Amygdala (tissue), 56 donors: ENCODE results near the gene EXOSC10.
"Not testable (repeated sequence)": the region's sequence is repeated elsewhere in the genome, so short reads cannot be mapped to it uniquely, and the experiment has no call there.

ENCODE experiments used
- DNase-seq, 56 donors: peaks; one replicate each; lab custom pipeline; 2025; lab: John Stamatoyannopoulos, UW

The EXOSC10 gene

DNA sequence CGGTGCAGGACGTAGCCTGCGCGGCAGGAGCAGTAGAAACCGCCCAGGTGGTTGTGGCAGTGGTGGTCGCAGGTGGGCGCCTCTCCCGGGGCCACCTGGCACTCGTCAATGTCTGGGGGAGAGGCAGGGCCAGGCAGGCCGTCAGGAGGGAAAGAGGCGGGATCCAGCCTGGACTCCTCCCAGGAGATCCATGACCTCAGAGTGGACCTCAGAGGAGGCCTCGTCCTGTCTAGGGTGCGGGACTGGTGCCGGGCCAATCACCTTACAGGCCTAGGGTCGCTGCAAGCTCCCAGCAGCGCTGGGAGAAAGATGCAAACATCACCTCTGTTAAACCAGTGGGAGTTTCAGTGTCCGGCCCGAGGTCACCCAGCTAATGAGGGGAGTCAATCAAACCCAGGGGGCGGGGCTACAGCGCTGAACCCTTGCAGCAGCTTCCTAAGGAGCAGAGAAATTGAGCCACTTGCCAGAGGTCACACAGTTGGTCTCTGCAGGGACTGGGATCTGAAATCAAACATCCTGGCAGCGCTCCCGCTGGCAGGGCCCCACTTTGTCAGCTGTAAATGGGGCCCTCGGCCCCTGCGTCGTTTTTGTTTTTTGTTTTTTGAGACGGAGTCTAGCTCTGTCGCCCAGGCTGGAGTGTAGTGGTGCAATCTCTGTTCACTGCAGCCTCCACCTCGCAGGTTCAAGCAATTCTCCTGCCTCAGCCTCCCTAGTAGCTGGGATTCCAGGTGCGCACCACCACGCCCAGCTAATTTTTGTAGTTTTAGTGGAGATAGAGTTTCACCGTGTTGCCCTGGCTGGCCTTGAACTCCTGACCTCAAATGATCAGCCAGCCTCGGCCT, 54.0 kb downstream of the EXOSC10 start:
- DNase-seq: no peak

DNA sequence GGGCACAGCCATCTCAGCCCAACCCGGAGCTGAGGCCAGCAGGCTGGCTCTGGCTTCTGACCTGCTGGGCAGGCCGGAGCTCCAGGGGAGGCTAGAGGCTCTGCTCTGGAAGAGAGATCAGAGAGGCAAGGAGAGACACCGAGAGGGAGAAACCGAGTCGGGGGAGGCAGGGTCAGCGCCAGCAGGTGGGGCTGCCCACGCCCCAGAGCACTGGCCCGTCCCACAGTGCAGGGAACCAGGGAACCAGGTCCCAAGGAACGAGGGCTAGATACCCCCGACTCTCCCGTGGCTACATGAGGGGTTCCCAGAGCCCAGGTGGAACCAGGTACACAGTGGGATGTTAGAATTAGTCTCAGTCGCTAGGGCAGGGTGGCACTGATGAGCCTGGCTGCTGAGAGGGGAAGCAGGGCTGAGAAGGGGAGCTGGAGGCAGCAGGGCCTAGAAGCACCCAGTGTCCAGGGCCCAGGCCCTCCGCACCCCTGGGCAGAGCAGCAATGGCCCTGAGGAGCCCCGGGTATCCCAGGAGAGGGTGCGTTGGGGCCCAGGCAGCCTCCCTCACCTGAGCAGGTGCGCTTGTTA, 54.7 kb downstream of the EXOSC10 start:
- no peak for DNase-seq

GRCh38 chr1:11044086-11044848, 55.4 kb downstream of the EXOSC10 start:
- no peak for DNase-seq

- no peak for DNase-seq
Observed at GRCh38 chr1:11042995-11043874, 56.4 kb downstream of the EXOSC10 start.

DNA sequence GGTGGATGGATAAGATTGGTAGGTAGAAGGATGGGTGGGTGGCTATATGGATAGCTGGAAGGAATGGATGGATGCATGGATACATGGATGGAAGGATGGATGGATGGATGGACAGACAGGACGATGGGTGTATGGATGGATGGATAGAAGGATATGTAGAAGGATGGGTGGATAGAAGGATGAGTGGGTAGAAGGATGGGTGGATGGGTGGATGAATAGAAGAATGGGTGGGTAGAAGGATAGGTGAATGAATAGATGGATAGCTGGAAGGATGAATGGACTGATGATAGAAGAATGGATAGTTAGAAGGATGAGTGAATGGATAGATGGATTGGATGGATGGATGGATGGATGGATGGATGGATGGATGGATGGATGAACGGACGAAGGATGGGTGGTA, 57.6 kb downstream of the EXOSC10 start:
- DNase-seq: no peak

DNA sequence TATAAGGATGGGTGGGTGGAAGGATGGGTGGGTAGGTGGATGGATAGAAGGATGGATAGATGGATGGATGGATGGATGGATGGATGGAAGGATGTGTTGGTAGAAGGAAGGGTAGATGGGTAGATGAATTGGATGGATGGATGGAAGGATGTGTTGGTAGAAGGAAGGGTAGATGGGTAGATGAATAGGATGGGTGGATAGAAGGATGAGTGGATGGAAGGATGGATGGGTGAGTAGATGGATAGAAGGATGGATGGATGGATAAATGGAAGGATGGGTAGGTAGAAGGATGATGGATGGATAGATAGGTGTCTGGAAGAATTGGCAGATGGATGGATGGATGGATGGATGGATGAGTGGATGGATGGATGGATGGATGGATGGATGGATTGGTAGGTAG, 58.6 kb downstream of the EXOSC10 start:
- DNase-seq: no peak

DNA sequence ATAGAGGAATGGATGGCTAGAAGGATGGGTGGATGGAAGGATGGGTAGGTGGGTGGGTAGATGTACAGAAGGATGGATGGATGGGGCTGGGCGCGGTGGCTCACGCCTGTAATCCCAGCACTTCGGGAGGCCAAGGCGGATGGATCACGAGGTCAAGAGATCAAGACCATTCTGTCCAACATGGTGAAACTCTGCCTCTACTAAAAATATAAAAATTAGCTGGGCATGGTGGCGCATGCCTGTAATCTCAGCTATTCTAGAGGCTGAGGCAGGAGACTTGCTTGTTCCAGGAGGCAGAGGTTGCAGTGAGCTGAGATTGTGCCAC, 59.6 kb downstream of the EXOSC10 start:
- DNase-seq: not testable (repeated sequence)

- DNase-seq: no peak
Observed at GRCh38 chr1:11039351-11040104, 60.1 kb downstream of the EXOSC10 start.

- peak in 55 of 56 donors; percentile 13 to 94 (median 71) for DNase-seq
Observed at GRCh38 chr1:11037740-11038182, 61.9 kb downstream of the EXOSC10 start.

DNA sequence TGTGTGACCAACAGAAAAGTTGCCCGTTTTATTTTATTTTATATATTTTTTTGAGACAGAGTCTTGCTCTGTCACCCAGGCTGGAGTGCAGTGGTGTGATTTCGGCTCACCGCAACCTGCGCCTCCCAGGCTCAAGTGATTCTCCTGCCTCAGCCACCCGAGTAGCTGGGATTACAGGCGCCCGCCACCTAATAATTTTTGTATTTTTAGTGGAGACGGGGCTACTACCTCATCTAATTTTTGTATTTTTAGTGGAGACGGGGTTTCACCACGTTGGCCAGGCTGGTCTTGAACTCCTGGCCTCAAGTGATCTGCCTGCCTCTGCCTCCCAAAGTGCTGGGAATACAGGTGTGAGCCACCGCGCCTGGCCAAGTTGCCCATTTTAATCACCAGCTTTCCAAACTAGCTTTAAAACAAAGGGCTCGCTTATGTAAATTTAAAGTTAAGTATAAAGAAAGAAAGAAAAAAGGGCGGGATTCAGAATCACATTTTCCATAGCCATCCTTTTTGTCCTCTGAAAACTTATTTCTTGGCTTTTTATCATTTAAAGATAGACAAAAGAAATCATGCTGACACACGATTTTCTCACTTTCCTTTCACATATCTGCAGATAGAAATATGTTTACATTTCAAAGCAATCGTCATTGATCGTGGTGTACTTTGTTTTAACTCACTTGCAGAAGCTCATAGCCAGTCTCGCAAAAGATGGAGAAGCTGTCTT, 62.5 kb downstream of the EXOSC10 start:
- DNase-seq: not testable (repeated sequence)

DNA sequence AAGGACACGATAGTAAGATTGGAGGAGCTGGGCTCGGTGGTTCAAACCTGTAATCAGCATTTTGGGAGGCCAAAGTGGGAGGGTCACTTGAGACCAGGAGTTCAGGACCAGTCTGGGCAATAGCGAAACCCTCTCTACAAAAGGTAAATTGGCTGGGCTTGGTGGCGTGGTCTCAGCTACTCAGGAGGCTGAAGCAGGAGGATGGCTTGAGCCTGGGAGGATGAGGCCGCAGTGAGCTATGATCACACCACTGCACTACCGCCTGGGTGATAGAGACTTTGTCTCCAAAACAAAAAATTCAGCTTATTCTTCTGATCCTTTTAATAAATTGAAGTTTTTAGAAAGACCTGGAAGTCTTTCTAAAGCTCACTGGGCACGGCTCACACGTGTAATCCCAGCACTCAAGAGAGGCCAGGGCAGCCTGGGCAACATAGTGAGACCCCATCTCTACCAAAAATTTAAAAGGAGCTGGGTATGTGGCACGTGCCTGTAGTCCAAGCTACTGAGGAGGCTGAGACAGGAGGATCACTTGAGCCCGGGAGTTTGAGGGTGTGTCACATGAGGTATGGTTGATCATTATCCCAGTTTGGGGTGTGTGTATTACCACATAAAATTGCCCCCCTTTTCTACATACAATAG, 67.9 kb downstream of the EXOSC10 start:
- DNase-seq: no peak

DNA sequence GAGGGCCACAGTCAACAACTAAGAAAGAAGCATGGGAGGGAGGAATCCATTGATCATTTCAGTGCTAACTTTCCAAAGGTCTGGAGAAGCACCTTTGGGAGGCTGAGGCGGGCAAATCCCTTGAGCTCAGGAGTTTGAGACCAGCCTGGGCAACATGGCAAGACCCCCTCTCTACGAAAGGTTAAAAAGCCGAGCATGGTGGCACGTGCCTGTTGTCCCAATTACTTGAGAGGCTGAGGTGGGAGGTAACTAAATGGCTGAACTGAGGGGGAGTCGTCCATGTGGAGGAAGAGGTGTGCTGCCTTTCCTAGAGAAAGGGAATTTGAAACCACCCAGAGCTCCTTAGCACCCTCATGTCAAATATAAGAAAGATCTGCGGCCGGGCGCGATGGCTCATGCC, 68.8 kb downstream of the EXOSC10 start:
- DNase-seq: no peak

- no peak for DNase-seq
Observed at GRCh38 chr1:11028018-11028417, 71.7 kb downstream of the EXOSC10 start.

GRCh38 chr1:11027316-11027715, 72.4 kb downstream of the EXOSC10 start:
- no peak for DNase-seq

- no peak for DNase-seq
Observed at GRCh38 chr1:11026903-11027302, 72.8 kb downstream of the EXOSC10 start.

DNA sequence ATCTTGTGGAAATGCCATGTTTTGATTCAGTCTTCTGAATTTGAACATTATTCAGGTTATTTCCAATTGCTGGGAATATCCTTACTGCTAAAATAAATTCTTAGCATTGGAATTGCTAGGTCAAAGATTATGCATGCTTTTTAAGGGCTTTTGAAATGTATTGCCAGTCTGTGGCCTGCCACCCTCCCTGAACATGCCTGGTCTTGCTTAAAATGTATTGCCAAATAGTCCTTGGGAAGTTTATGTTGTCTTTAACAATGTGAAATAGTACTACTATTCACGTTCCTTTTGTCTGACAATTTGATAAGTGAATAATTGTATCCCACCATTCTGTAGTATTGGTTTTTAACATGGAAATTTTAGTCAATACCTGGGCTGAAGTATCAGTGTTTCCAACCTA, 73.6 kb downstream of the EXOSC10 start:
- DNase-seq: no peak

- DNase-seq: no peak
Observed at GRCh38 chr1:11025618-11026017, 74.1 kb downstream of the EXOSC10 start.

DNA sequence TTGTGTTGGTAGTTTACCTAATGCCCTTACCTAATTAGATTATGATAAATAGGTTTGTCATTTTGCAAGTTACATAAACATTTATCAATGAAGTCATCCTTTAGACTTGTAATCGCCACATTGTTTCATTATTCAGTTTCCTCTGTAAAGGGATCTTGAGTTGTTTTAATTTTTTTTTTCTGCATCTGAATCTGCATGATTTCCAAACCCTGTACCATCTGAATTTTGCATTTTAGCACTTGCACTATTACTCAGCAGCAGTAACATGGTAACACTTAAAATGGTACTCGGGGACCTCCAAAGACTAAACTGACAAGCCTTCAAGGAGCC, 74.8 kb downstream of the EXOSC10 start:
- no peak for DNase-seq
